ENCODE data around the gene MCC.
"Not testable (repeated sequence)": the region's sequence is repeated elsewhere in the genome, so short reads cannot be mapped to it uniquely, and the experiment has no call there.

Gene MCC

GRCh38 chr5:113082547-113082905, 405.7 kb downstream of the MCC start:
- no peak for DNase-seq (ENCODE audit: low read depth in 2 of 2)
- H3K4me3 ChIP-seq (replicated peaks in 1 of 2; ENCODE audit: low read depth in 2 of 2, low read length in 2 of 2), result no peak overlapping the region
- TF ChIP-seq, protein P1, sequence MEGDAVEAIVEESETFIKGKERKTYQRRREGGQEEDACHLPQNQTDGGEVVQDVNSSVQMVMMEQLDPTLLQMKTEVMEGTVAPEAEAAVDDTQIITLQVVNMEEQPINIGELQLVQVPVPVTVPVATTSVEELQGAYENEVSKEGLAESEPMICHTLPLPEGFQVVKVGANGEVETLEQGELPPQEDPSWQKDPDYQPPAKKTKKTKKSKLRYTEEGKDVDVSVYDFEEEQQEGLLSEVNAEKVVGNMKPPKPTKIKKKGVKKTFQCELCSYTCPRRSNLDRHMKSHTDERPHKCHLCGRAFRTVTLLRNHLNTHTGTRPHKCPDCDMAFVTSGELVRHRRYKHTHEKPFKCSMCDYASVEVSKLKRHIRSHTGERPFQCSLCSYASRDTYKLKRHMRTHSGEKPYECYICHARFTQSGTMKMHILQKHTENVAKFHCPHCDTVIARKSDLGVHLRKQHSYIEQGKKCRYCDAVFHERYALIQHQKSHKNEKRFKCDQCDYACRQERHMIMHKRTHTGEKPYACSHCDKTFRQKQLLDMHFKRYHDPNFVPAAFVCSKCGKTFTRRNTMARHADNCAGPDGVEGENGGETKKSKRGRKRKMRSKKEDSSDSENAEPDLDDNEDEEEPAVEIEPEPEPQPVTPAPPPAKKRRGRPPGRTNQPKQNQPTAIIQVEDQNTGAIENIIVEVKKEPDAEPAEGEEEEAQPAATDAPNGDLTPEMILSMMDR (IDR thresholded peaks at IDR 0.05; ENCODE audit: low read depth, low read length), result no peak

GRCh38 chr5:113081881-113082546, 406.2 kb downstream of the MCC start:
- TF ChIP-seq, protein P1 (IDR thresholded peaks at IDR 0.05; ENCODE audit: low read depth, low read length), result no peak
- no peak overlapping the region for H3K4me3 ChIP-seq (replicated peaks in 1 of 2; ENCODE audit: low read depth in 2 of 2, low read length in 2 of 2)
- DNase-seq (ENCODE audit: low read depth in 2 of 2), result peak; percentile 84 to 86

- TF ChIP-seq, protein P1 (IDR thresholded peaks at IDR 0.05; ENCODE audit: low read depth, low read length), result no peak
- no peak overlapping the region for H3K4me3 ChIP-seq (replicated peaks in 1 of 2; ENCODE audit: low read depth in 2 of 2, low read length in 2 of 2)
- DNase-seq (ENCODE audit: low read depth in 2 of 2), result no peak
Measured at GRCh38 chr5:113081091-113081839, 407.0 kb downstream of the MCC start.

- not testable (repeated sequence) for H3K4me3 ChIP-seq (replicated peaks in 1 of 2; ENCODE audit: low read depth in 2 of 2, low read length in 2 of 2); DNase-seq (ENCODE audit: low read depth in 2 of 2)
Measured at GRCh38 chr5:113076649-113077048, 411.6 kb downstream of the MCC start.

- no peak for DNase-seq (ENCODE audit: low read depth in 2 of 2)
- no peak overlapping the region for H3K4me3 ChIP-seq (replicated peaks in 1 of 2; ENCODE audit: low read depth in 2 of 2, low read length in 2 of 2)
- TF ChIP-seq, protein P1 (IDR thresholded peaks at IDR 0.05; ENCODE audit: low read depth, low read length), result no peak
Measured at GRCh38 chr5:113075019-113075418, 413.2 kb downstream of the MCC start.

DNA sequence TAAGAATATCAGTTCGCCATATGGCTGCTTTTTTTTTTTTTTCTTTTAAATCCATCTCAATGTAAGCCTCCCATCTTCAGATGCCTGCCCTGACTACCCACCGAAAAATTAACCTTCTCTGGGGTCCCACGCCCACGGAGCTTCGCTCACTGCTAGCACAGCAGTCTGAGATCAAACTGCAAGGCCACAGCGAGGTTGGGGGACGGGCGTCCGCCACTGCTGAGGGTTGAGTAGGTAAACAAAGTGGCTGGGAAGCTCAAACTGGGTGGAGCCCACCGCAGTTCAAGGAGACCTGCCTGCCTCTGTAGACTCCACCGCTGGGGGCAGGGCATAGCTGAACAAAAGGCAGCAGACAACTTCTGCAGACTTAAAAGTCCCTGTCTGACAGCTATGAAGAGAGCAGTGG, 414.6 kb downstream of the MCC start:
- not testable (repeated sequence) for DNase-seq (ENCODE audit: low read depth in 2 of 2)

GRCh38 chr5:113071401-113071800, 416.9 kb downstream of the MCC start:
- H3K4me3 ChIP-seq (replicated peaks in 1 of 2; ENCODE audit: low read depth in 2 of 2, low read length in 2 of 2), result no peak overlapping the region
- no peak for DNase-seq (ENCODE audit: low read depth in 2 of 2)
- TF ChIP-seq, protein P1 (IDR thresholded peaks at IDR 0.05; ENCODE audit: low read depth, low read length), result no peak

More for the DNA sequence above, 414.6 kb downstream of the MCC start:
- H3K4me3 ChIP-seq (replicated peaks in 1 of 2; ENCODE audit: low read depth in 2 of 2, low read length in 2 of 2), result not testable (repeated sequence)

- TF ChIP-seq, protein P1 (IDR thresholded peaks at IDR 0.05; ENCODE audit: low read depth, low read length), result no peak
- no peak for DNase-seq (ENCODE audit: low read depth in 2 of 2)
- H3K4me3 ChIP-seq (replicated peaks in 1 of 2; ENCODE audit: low read depth in 2 of 2, low read length in 2 of 2), result no peak overlapping the region
Measured at GRCh38 chr5:113070901-113071300, 417.4 kb downstream of the MCC start.

All from cardiac fibroblast (primary cell).